Stimulated activated CD4-positive, alpha-beta T cell treated with anti-CD3 and anti-CD28 coated beads, Interleukin-15, amount 100 ng/mL, for 1 hour (primary cell): Measurements from ENCODE around the gene SYNCRIP.
A peak's percentile ranks its signal among the peaks of the same experiment; 100 is the strongest.
"Not testable (repeated sequence)": the region's sequence is repeated elsewhere in the genome, so short reads cannot be mapped to it uniquely, and the experiment has no call there.

Experiments
- DNase-seq, 2 donors: peaks; one replicate each; pipeline ENCODE4 v3.0.0-alpha.2; 2020; ENCODE audit warnings: low read depth in 1 of 2, low spot score in 1 of 2

SYNCRIP gene

DNA sequence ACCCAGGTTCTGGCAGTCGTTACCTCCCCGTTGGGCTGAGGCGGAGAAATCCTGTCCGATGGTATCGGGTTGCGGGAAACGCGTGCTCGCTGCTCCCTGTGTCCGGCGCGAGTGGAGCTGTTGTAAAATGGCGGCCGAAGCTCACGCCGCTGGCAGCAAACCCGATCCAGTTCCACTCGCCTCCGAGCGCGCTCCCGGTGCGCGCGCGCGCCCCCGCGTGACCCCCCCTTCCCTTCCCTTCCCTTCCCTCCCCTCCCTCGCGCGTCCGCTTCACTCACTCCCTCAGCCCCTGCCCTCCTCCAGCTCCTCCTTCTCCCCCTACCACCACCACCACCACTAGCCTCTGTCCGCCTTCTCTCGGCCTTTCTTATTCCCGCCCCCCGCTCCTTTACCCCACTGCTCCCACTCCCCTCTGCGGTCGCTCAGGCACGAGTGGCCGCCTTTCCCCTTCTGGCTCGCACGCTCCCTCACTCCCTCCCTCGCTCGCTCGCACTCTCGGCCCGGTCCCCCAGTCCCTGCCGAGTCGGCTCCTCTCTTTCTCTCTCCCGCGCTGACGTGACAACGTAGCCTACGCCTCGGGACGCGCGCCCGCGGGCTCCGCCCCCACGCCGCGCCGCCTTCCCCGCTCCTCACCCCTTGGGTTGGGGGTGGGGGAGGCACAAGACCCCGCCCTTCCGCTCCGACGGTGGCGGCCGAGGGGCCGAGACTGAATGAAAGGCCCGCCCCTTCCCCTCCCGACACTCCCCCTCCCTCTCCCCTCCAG is at the start of gene SYNCRIP:
Gene SYNCRIP (minus strand): TSS at position 113 of the 763 bp plus-strand sequence. CDS start 1,447 bp downstream, outside the sequence.
- peak; percentile 98 for DNase-seq

DNA sequence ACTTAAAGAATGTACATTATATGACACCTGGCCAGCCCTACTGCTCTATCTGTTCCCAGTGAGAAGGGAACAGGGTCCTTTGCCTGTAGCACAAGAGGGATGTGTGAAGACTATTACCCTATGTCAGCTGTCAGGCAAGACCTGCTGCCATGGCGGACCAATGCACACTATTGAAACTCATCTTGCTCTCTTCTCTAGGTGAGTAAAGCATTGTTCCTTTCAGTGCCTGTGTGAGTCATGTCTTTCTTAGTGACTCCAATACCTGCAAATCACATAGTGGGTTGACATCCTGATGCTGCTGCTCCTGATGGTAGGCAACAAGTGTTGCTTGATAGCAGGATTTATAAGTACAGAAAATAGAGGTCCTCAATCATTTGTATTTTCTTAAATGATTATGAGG is 48.8 kb upstream of the SYNCRIP start:
- no peak for DNase-seq

DNA sequence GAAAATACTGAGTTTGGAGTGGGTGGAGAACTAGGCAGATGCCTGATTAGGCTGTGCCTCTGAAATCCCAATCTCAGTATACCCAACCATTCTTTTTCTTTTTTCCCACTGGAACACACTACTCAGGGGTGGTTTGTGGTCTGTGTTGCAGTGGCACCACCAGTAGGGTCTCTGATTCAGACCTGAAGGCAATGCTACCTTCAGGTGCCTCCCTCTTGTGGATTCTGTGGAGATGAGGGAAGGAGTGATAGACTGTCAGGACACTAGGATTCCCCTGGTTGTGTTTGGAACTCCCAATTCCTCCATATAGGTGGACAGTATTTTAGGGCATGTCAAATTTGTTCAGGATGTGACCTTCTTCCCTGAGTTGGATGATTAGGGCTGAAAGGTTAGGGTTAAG is 47.4 kb upstream of the SYNCRIP start:
- no peak for DNase-seq

DNA sequence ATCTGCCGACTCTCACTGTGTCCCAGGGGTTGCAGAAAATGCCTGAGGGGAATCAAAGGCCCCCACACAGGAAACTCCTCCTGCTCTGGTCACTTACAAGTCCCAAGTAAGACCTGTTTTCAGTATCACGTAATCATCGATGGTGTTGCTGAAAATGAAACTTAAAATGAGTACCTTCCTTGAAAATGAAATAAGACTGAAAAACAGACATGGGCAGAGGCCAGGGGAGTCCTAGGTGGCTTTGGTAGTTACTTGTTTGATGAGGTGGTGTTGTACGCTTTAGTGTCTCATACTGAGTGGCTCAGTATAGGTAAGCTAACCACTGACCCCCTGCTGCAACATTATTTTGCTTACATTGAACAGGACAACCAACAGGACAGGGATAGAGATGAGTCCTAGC is 43.0 kb upstream of the SYNCRIP start:
- DNase-seq, result no peak

DNA sequence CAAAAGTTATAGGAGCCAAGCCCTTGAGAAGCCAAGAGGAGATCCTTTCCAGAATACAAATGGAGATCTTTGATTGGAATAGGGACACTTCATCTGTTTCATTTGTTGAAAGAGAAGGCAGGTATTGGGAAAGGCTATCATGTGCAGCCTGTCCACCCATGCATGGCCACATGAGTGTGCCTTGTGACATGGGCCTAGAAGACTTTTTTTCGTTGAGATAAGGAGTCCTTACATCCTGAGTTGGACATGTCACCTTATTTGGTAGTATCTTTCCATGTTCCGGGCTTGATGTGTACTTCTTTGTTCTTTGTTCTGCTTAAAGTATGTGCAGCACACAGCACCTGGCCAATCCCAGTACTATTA is 42.1 kb upstream of the SYNCRIP start:
- DNase-seq, result no peak

DNA sequence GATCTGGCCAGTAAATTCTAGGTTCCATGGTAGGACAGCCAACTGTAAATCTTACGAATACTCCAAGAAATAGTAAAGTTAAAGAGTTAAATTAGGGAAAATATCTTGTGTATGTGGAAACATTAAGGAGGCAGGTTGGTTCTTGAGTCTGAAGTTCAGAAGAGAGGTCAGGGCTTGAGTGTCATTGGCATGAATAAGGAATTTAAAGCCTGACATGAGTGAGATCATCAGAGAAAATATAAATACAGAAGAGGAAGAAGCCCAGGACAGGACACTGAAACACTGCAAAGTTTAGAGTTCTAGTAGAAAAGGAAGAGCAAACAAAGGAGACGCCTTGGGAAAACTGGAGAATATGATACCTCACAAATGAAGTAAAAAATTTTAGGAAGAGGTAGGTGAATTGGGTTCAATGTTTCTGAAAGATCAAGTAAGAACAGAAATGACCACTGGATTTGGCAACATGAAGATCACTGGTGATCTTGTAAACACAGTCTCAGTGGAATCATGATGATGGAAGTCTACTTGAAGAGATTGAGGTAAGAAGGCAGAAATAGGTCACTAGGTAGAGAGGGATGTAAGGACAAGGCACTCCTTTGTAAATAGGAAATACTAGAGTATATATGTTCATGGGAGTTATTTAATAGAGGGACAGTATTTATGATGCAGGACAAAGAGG is 41.6 kb upstream of the SYNCRIP start:
- DNase-seq, result no peak

DNA sequence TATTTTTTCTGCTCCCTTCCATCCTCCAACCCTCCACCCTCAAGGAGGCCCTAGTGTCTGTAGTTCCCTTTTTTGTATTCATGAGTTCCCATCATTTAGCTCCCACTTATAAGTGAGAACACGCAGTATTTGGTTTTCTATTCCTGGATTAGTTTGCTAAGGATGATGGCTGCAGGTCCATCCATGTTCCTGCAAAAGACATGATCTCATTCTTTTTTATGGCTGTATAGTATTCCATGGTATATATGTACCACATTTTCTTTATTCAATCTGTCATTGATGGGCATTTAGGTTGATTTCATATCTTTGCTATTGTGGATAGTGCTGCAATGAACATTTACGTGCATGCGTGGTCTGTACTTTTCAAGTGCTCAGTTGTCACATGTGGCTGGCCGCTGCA is 39.2 kb upstream of the SYNCRIP start:
- not testable (repeated sequence) for DNase-seq

DNA sequence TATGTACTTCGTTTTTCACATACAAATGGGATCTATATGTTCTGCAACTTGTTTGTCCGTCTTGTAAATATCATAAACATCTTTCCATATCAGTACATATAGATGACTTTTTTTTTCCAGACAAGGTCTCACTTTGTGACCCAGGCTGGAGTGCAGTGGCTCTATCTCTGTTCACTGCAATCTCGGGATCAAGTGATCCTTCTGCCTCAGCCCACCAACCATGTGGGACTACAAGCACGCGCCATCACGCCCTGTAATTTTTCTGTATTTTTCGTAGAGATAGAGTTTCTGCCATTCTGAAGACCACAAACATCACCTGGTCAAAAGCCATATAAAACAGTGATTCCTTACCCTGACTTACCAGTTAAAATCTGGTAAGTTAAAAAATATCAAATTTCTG is 37.7 kb upstream of the SYNCRIP start:
- no peak for DNase-seq

DNA sequence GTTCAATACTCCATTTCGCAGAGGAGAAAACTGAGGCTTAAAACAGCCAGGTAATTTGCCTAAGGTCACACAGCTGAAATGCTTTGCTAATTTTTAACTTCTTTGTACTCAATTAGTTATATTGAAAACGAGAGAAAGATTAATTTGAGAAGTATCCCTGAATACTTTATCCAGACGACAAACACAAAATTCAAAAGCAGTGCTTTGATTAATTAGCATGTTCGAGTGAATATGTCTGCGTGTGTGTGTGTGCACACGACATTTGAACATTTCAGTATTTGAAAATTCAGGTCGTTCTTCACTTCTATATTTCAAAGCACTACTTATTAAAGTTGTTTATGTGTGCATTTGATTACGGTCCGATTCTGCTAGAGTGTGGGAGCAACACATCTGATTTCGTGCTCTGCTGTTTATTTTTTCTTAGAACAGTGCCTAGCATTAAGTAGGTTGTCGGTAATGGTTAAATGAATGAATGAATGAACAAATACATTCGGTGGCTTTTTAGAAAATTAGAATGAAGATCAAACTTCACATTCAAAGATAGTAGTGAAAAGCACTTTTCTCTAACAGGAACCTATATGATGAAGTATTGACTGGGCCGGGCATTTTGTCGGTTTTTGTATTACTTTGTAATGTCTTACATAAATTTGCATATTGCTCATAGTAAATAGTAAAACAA is 36.9 kb upstream of the SYNCRIP start:
- no peak for DNase-seq

DNA sequence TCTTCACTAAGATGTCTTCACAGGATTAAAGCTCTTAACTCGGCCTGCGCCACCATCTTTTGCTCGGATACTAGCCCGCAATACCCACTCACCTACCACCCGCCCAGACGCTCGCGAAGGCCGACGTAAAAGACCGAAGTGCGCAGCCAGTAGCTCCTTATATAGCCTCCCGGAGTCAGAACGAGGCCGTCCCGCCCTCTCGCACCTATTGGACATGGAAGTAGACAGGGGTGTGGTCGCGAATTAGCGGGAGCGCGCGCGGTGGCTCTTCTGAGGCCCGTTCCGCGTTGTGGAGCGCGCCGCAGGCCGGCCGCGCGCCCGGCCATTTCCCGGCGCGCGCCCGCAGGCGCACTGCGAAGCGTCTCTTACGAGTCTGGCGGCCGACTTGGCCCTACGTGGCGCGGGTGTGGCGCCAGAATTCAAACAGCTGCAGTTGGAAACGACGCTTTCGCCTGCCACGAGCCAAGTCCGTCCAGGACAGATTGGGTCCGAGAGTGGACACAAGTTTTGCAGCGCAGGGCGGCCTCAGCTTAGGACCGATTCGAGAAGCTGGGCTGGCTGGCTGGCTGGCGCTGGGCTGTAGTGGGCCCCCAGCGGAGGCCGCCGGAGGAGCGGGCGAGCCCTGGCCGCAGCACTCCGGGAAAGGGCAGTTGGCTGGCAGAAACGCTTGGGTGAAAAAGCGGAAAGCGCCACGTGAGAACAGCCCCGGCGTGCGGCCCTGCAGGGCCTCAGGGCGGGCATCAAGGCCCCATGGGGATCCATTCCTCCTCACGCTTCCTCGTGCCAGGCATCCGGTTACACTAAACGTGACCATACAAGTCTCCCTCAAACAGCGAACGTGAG is 36.1 kb upstream of the SYNCRIP start:
- DNase-seq, result peak; percentile 95 to 96

DNA sequence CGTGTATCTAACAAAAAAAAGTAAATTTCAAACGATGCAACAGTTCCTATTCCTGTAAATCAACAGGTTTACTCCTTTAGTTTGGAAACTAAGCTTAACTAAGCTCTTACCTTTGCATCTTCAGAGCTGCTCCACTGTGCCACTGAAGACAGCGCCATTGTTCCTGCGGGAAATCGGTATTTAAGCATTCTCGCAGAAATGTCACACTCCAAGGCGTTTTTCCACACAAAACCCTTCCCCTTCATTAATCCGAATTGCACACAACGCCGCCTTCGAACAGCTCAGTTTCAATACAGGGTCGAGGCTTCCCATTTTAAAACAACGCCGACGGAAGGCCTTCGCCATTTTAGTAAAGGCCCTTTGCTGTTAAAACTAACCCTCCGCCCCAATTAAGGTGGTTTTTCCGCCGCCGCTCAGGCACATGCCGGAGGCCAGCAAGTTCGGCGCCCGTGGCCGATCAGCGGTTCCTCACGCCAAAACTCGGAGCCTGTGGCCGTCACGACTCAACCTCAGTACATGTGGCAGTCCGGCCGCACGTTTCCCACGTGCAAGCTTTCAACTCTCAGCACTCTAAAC is 35.4 kb upstream of the SYNCRIP start:
- DNase-seq, result no peak

DNA sequence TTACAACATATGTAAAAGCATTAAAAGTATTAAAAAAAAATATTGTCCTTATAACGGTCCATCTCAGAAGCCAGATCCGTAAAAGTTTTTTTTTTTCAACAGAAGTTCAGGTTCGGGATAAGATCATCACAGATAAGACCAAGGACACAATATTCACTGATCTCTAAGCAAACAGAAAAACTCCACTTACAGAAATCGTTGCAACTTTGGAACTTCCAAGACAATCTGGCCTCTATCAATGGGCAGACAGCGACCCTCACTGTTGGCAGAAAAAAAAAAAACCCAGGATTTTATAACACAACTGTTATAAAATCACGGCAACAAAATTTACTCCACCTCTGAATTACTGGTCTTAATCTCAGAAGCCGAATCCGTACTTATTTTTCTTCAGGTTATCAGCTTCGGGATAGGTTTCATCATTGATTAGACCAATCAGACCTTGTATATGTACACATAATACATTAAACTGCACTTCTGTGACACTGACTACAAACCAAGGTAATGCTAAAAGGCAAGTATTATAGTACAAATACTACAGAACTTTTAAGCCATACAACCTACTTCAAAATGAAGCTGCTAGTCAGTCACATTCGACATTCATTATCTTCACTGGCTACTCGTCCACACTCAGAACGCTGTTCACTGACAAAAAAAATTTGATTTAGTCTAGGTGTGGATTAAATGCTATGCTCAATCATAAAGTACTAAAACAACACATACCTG is 34.7 kb upstream of the SYNCRIP start:
- DNase-seq, result no peak

DNA sequence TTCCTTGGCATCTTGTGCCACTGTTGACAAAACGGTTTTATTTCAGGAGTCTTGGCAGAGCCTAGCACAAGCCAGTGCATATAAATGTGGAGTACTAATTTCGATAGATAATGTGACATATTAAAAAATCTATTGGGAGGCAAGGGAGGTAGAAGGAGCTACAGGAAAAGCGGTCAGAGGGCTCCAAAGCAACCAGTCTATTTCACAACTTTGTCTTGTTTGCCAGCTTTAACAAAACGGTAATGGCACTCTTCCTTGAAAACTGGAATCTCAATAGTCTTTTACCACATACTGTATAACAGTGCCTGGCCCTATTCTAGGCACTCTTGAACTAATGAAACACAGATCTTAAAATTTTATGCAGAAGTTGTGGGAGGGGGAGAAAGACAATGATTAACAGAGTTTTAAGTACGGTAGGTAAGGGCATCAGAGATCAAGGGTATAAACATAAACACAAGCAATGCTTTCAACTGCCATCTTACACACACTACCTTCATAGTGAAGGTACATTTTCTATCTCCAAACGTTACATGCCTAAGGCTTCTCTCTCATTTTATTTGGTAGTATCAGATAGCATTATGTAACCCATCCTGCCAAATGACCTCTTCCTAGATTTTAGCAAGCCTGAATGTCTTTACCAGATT is 33.5 kb upstream of the SYNCRIP start:
- DNase-seq, result no peak

DNA sequence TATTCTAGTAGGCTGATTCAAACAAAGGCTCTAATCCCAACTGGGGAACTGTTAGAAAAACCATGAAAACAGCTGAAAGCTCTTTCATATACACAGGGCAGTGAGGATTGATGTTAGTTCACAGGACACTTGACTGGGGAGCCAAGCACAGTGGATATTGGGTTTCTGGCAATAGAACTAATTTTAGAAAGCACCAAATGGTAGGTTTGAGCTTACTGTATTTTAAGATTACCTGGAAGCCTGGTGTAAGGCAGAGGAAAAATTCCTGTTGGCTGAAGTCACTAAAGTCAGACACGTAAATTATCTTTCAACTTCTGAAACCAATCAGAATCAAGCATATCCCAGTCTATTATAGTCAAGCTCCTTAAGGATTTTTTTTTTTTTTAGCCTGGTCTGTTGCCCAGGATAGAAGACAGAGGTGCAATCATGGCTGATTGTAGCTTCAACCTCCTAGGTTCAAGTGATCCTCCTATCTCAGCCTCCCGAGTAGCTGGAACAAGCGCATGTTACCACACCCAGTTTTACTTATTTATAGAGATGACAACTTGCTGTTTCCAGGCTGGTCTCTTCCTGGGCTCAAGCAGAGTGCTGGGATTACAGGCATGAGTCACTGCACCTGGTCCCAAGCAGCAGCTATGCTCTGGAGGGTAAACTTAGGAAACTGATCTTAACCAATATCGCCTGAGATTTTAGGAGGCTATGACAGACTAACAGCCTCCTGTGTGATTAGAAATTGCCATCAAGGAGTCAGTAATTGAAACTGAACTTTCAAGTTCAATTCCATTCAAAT is 32.5 kb upstream of the SYNCRIP start:
- no peak for DNase-seq

DNA sequence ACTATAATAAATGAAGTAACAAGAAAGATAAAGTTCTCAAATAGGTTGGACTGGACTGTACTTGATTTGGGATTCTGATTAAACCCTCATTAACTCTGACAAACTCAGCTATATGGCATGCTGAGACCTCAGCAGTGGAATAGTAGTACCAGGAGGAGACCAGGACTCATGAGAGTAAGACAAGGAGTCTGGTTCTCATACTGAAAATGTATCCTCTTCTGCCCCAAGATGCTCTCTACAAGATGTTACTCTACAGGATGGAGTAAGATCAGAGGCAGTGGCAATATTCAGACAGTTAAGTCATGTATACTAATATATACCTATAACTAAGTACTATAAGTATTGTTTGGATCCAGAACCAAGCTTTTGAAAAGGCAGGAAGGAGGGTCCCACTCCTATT is 31.9 kb upstream of the SYNCRIP start:
- DNase-seq, result no peak

DNA sequence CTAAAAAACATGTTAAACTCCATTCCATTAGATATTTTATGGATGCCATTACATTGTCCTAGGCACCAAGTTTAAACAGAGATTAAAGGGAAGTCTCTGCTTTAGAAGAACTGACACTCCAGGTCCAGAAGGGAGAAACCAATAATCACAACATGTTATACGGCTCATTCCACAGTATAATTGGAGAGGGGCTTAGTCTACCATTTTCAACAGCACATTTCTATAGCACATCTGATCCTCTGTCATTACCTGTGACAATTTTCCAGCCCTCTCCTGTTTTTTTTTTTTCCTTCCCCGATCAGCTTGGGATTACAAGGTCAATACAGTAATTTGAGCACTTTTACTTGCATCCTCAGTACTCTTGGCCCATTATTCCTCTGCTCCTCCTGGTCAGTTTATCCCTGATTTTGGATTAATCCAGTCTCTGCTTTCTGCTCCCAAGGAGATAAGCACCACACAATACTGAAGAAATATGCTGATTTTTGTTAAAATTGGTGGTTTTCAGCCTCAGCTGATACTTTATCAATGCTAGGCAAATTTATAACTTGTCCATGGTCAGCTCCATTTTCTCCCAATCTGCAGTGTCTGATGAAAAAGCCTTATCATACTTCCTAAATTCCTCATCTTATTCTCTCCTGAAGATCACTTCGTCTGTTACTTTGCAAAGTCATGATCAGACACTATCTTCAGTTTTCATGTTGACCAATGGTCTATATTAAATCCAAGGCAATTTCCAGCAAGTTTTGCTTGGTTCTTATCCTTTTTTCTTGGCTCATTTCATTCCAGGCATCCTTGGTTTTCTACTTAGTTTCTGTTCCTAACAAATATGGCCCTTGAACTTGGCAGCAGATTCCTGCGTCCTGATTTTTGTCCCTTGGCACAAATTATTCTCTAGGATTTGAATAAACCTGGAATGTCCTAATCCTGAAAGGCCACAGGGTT is 30.8 kb upstream of the SYNCRIP start:
- DNase-seq, result no peak

DNA sequence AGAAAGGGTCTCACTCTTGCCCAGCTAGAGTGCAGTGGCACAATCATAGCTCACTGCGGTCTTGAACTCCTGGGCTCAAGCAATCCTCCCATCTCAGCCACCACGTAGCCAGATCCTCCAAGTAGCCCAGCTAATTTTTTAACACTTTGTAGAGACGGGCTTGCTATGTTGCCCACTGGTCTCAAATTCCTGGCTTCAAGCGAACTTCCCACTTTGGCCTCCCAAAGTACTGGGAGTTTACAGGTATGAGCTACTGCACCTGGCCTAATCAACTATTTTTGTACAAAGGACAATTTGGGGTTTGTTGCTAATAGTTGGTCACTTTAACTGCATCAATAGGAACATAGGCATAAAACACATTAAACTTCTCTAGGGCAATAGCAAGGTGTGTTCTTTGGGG is 29.9 kb upstream of the SYNCRIP start:
- no peak for DNase-seq

DNA sequence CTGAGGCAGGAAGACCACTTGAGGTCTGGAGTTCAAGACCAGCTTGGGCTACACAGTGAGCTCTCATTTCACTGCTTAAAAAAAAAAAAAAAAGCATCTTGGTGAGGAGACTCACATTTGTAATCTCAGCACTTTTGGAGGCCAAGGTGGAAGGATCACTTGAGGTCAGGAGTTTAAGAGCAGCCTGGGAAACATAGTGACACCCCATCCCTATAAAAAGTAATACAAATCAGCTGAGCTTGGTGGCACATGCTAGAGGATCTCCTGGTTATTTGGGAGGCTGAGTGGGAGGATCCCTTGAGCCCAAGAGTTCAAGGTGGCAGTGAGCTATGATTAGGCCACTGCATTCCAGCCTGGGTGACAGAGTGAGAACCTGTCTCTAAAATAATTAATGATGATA is 29.4 kb upstream of the SYNCRIP start:
- DNase-seq, result no peak
